HepG2 (cell line): ENCODE measurements around the gene ZNF584. TPM values are rescaled to one million over a fixed set of nuclear protein-coding genes. Genes with fewer than 3 reads are reported as not detected.

Experiments
- CEBPB ChIP-seq: IDR thresholded peaks from 2 replicates; pipeline ENCODE4 v1.6.1; 2011; ENCODE audit warnings: low read depth, low read length, improper control_type of control experiment, borderline replicate concordance
- HNRNPK ChIP-seq: fragments of 200-400 bp; formaldehyde crosslinking; IDR thresholded peaks from 2 replicates; pipeline ENCODE4 v1.6.1; 2018; ENCODE audit warnings: low read length, low read depth, moderate library complexity, mild to moderate bottlenecking; ENCODE audit not compliant: poor library complexity, severe bottlenecking
- JUND ChIP-seq: sonication (generic); formaldehyde crosslinking; IDR thresholded peaks from 2 replicates; pipeline ENCODE4 v1.8.0; 2022; ENCODE audit warnings: mild to moderate bottlenecking, missing genetic modification reagents
- NFE2L1 ChIP-seq: sonication (generic); formaldehyde crosslinking; IDR thresholded peaks from 2 replicates; pipeline ENCODE4 v1.4.0; 2020; ENCODE audit warnings: missing genetic modification reagents, mild to moderate bottlenecking, borderline replicate concordance
- RELA ChIP-seq: sonication (generic); formaldehyde crosslinking; IDR thresholded peaks from 2 replicates; pipeline ENCODE4 v1.4.0; 2020; ENCODE audit warnings: missing genetic modification reagents
- RNF2 ChIP-seq: fragments of 450-650 bp; conservative IDR thresholded peaks from 2 replicates; pipeline ENCODE4 v1.6.1; 2016; ENCODE audit warnings: low read depth
- SAP130 ChIP-seq: IDR thresholded peaks from 2 replicates; pipeline ENCODE4 v1.6.1; 2016; ENCODE audit warnings: low read depth
- SATB2 ChIP-seq: sonication (generic); formaldehyde crosslinking; IDR thresholded peaks from 2 replicates; pipeline ENCODE4 v1.5.0; 2020; ENCODE audit warnings: missing genetic modification reagents
- SP2 ChIP-seq: sonication (generic); formaldehyde crosslinking; IDR thresholded peaks from 2 replicates; pipeline ENCODE4 v1.5.1; 2020; ENCODE audit warnings: mild to moderate bottlenecking, missing genetic modification reagents
- SRF ChIP-seq: IDR thresholded peaks from 2 replicates; pipeline ENCODE4 v1.6.1; 2011; ENCODE audit warnings: mild to moderate bottlenecking, low read depth, low read length, moderate library complexity
- SRSF1 ChIP-seq: fragments of 200-400 bp; formaldehyde crosslinking; optimal IDR thresholded peaks from 2 replicates; pipeline ENCODE3; 2017; ENCODE audit warnings: mild to moderate bottlenecking, low read depth, low read length, moderate library complexity
- SYNCRIP ChIP-seq: fragments of 200-400 bp; formaldehyde crosslinking; IDR thresholded peaks from 2 replicates; pipeline ENCODE4 v1.6.1; 2018; ENCODE audit warnings: mild to moderate bottlenecking, low read depth, low read length; ENCODE audit not compliant: insufficient read depth
- TCF12 ChIP-seq, 2 experiments: fragments of 450-650 bp in 1 of 2; sonication (generic) in 1 of 2; formaldehyde crosslinking in 1 of 2; IDR thresholded peaks; 2 replicates each; pipeline versions ENCODE4 v1.6.1 to v1.8.0; 2017 to 2022; ENCODE audit warnings: antibody characterized with exemption in 1 of 2, mild to moderate bottlenecking in 1 of 2, missing genetic modification reagents in 1 of 2, moderate library complexity in 1 of 2
- ZNF232 ChIP-seq: sonication (generic); formaldehyde crosslinking; IDR thresholded peaks from 2 replicates; pipeline ENCODE4 v1.4.0; 2020; ENCODE audit warnings: missing genetic modification reagents, borderline replicate concordance
- ZNF274 ChIP-seq: sonication (generic); formaldehyde crosslinking; IDR thresholded peaks from 2 replicates; pipeline ENCODE4 v1.5.1; 2020; ENCODE audit warnings: mild to moderate bottlenecking, missing genetic modification reagents
- ZNF292 ChIP-seq: sonication (generic); formaldehyde crosslinking; IDR thresholded peaks from 2 replicates; pipeline ENCODE4 v1.8.1; 2022; ENCODE audit warnings: mild to moderate bottlenecking, low read depth, missing genetic modification reagents, borderline replicate concordance
- ZNF451 ChIP-seq: sonication (generic); formaldehyde crosslinking; IDR thresholded peaks from 2 replicates; pipeline ENCODE4 v1.5.0; 2020; ENCODE audit warnings: mild to moderate bottlenecking, missing genetic modification reagents
- ZNF766 ChIP-seq: sonication (generic); formaldehyde crosslinking; IDR thresholded peaks from 2 replicates; pipeline ENCODE4 v1.5.0; 2020; ENCODE audit warnings: missing genetic modification reagents, borderline replicate concordance
- polyA plus RNA-seq, 8 experiments: library from polyadenylated mRNA; depleted of rRNA in 3 of 8; stranded (reverse) in 7 of 8; unstranded in 1 of 8; fragments of >200 nt; fragmentation: Illumina TruSeq in 4 of 8; extraction: Trizol in 4 of 8; gene quantifications; 2 replicates each; pipeline versions ENCODE4 v1.2.1 to v1.2.3, GENCODE V29; 2011 to 2016; ENCODE audit warnings: low read depth in 4 of 8, missing spikeins in 1 of 8, mixed read lengths in 1 of 8; ENCODE audit not compliant: insufficient read depth in 1 of 8
- total RNA-seq, 5 experiments: library from RNA; depleted of rRNA; stranded (reverse); fragments of >200 nt; fragmentation: Illumina TruSeq; extraction: Trizol; gene quantifications; 2 replicates each; pipeline ENCODE4 v1.2.3, GENCODE V29; 2016; ENCODE audit warnings: low read depth in 1 of 5
- TF ChIP-seq, protein P1 (sequence below): sonication (generic); formaldehyde crosslinking; IDR thresholded peaks from 2 replicates; pipeline ENCODE4 v1.5.0; 2020; ENCODE audit warnings: missing genetic modification reagents, mild to moderate bottlenecking, borderline replicate concordance
- TF ChIP-seq, protein P2 (sequence below): sonication (generic); formaldehyde crosslinking; IDR thresholded peaks from 2 replicates; pipeline ENCODE4 v1.8.0; 2023; ENCODE audit warnings: mild to moderate bottlenecking, missing genetic modification reagents
- TF ChIP-seq, protein P3 (sequence below): sonication (generic); formaldehyde crosslinking; IDR thresholded peaks from 2 replicates; pipeline ENCODE4 v1.9.0; 2021; ENCODE audit warnings: missing genetic modification reagents, mild to moderate bottlenecking, borderline replicate concordance
- TF ChIP-seq, protein P4 (sequence below): sonication (generic); formaldehyde crosslinking; IDR thresholded peaks from 2 replicates; pipeline ENCODE4 v1.5.1; 2020; ENCODE audit warnings: mild to moderate bottlenecking, moderate library complexity, missing genetic modification reagents

Gene ZNF584
- total and polyA plus RNA-seq, 2 of the 13 experiments (the other 11 are each of a cell fraction or from before 2014, with no cell fraction given): 2.4 to 7.0 TPM

DNA sequence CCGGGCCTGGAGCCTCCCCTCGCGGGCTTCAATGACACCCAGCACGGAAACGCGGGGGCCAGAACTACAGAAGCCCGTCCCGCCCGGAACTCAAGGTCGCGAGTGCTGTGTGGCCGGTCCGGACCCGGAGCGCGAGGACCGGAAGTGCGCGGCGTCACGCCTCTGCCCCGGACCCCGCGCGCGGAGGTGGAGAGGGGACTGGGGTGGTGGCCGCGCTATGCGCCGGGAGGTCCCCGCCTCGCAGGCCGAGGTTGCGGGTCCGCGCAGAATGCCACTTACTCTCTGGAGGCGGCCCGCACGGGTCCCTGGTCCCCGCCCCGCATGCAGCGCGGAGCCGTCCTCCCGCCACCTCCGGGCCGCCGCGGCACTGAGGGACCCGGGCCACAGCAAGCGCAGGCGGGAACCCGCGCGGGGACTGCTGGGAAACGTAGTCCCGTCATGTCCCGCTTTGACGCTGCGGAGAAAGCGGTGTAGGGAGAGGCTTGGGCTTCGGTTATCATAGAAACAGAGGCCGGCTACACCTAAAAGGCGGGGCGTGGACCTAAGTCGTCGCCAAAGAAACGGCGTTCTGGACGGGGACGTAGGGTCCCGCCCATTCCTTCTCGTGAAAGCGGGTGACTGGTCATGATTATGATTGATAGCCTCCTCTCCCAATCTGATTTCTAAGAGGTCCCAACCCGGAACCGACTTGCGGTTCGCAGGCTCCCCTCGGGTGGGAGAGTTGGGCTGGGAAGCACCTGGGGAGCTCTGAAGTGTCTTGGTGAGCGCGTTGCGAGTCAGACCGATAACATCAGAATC lies 27.6 kb upstream of the ZNF584 start, which contains the start of gene ZNF837 (continued):
- TF ChIP-seq, protein P1, sequence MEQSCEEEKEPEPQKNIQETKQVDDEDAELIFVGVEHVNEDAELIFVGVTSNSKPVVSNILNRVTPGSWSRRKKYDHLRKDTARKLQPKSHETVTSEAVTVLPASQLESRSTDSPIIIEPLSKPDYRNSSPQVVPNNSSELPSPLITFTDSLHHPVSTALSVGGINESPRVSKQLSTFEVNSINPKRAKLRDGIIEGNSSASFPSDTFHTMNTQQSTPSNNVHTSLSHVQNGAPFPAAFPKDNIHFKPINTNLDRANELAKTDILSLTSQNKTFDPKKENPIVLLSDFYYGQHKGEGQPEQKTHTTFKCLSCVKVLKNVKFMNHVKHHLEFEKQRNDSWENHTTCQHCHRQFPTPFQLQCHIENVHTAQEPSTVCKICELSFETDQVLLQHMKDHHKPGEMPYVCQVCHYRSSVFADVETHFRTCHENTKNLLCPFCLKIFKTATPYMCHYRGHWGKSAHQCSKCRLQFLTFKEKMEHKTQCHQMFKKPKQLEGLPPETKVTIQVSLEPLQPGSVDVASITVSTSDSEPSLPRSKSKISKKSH (CRISPR knock-in tag): peak; percentile 59; the same call in 1 of the 2 replicates
- TF ChIP-seq TCF12 (IDR thresholded peaks at IDR 0.05) (no peak), TCF12 (CRISPR knock-in tag; IDR thresholded peaks at IDR 0.05) (peak; percentile 95), SRF (peak; percentile 71; the same call in 1 of the 2 replicates), SAP130 (CRISPR knock-in tag) (peak; percentile 91), SRSF1 (peak; percentile 72), ZNF451 (CRISPR knock-in tag) (peak; percentile 85; the same call in 1 of the 2 replicates), NFE2L1 (CRISPR knock-in tag) (no peak), ZNF766 (CRISPR knock-in tag) (peak; percentile 68; the same call in 1 of the 2 replicates), ZNF232 (CRISPR knock-in tag) (peak; percentile 91), RELA (CRISPR knock-in tag) (0 out of 2 replicates have a peak, but pooled peaks have one; percentile 61), SYNCRIP (no peak), SATB2 (CRISPR knock-in tag) (no peak), CEBPB (no peak), RNF2 (0 out of 2 replicates have a peak, but pooled peaks have one; percentile 72), ZNF274 (peak; percentile 71), ZNF292 (CRISPR knock-in tag) (no peak), HNRNPK (peak; percentile 75), SP2 (CRISPR knock-in tag) (peak; percentile 92), JUND (no peak)
- TF ChIP-seq, protein P2, sequence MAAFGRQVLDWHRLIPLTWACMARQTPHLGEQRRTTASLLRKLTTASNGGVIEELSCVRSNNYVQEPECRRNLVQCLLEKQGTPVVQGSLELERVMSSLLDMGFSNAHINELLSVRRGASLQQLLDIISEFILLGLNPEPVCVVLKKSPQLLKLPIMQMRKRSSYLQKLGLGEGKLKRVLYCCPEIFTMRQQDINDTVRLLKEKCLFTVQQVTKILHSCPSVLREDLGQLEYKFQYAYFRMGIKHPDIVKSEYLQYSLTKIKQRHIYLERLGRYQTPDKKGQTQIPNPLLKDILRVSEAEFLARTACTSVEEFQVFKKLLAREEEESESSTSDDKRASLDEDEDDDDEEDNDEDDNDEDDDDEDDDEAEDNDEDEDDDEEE (CRISPR knock-in tag): no peak
- TF ChIP-seq, protein P3, sequence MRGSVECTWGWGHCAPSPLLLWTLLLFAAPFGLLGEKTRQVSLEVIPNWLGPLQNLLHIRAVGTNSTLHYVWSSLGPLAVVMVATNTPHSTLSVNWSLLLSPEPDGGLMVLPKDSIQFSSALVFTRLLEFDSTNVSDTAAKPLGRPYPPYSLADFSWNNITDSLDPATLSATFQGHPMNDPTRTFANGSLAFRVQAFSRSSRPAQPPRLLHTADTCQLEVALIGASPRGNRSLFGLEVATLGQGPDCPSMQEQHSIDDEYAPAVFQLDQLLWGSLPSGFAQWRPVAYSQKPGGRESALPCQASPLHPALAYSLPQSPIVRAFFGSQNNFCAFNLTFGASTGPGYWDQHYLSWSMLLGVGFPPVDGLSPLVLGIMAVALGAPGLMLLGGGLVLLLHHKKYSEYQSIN (CRISPR knock-in tag): no peak
- TF ChIP-seq, protein P4, sequence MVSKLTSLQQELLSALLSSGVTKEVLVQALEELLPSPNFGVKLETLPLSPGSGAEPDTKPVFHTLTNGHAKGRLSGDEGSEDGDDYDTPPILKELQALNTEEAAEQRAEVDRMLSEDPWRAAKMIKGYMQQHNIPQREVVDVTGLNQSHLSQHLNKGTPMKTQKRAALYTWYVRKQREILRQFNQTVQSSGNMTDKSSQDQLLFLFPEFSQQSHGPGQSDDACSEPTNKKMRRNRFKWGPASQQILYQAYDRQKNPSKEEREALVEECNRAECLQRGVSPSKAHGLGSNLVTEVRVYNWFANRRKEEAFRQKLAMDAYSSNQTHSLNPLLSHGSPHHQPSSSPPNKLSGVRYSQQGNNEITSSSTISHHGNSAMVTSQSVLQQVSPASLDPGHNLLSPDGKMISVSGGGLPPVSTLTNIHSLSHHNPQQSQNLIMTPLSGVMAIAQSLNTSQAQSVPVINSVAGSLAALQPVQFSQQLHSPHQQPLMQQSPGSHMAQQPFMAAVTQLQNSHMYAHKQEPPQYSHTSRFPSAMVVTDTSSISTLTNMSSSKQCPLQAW (CRISPR knock-in tag): peak; percentile 70
